Karpas-422 (cell line): Measurements from ENCODE around the gene SOCS3. TPM values are rescaled to one million over a fixed set of nuclear protein-coding genes. Genes with fewer than 3 reads are reported as not detected.
A peak's percentile ranks its signal among the peaks of the same experiment; 100 is the strongest.

Source experiments
- DNase-seq: peaks from one replicate; pipeline ENCODE4 v3.0.0-alpha.2; 2015
- H2AFZ ChIP-seq: fragments of 200-600 bp; sonication (generic); 2 replicates; pipeline ENCODE4 v1.6.1; 2014; ENCODE audit warnings: antibody characterized with exemption, low read length, mixed read lengths
- H3K27ac ChIP-seq: fragments of 200-600 bp; sonication (generic); 2 replicates; pipeline ENCODE4 v1.5.1; 2014; ENCODE audit warnings: mild to moderate bottlenecking, low read length, moderate library complexity
- H3K27me3 ChIP-seq: fragments of 200-600 bp; sonication (generic); 2 replicates; pipeline ENCODE4 v1.6.1; 2014; ENCODE audit warnings: low read length, mixed read lengths
- H3K36me3 ChIP-seq: fragments of 200-600 bp; sonication (generic); 2 replicates; pipeline ENCODE4 v1.6.1; 2014; ENCODE audit warnings: low read length, mixed read lengths; ENCODE audit not compliant: insufficient read depth
- H3K4me1 ChIP-seq: fragments of 200-600 bp; sonication (generic); 2 replicates; pipeline ENCODE4 v1.6.1; 2014; ENCODE audit warnings: mild to moderate bottlenecking, low read length, mixed read lengths
- H3K4me2 ChIP-seq: fragments of 200-600 bp; sonication (generic); 2 replicates; pipeline ENCODE4 v1.6.1; 2014; ENCODE audit warnings: low read length, low read depth, mild to moderate bottlenecking; ENCODE audit not compliant: poor library complexity, severe bottlenecking
- H3K4me3 ChIP-seq: fragments of 200-600 bp; sonication (generic); 2 replicates; pipeline ENCODE4 v1.5.1; 2014; ENCODE audit warnings: mild to moderate bottlenecking, antibody characterized with exemption, low read length, mixed read lengths
- H3K79me2 ChIP-seq: fragments of 200-600 bp; sonication (generic); 2 replicates; pipeline ENCODE4 v1.6.1; 2014; ENCODE audit warnings: mild to moderate bottlenecking, low read length, mixed read lengths
- H3K9ac ChIP-seq: fragments of 200-600 bp; sonication (generic); 2 replicates; pipeline ENCODE4 v1.6.0; 2014; ENCODE audit warnings: low read length
- H3K9me2 ChIP-seq: fragments of 200-600 bp; sonication (generic), shearing (Covaris generic); replicated peaks from 2 replicates; pipeline ENCODE4 v1.6.0; 2014; ENCODE audit warnings: mild to moderate bottlenecking, low read length, moderate library complexity; ENCODE audit not compliant: insufficient read depth
- H3K9me3 ChIP-seq: fragments of 300-700, 200-600 bp; sonication (generic); 2 replicates; pipeline ENCODE4 v1.6.1; 2014; ENCODE audit warnings: low read length, mixed read lengths
- H4K20me1 ChIP-seq: fragments of 200-600 bp; sonication (generic); 2 replicates; pipeline ENCODE4 v1.6.1; 2014; ENCODE audit warnings: mild to moderate bottlenecking, antibody characterized with exemption, low read length, low read depth; ENCODE audit not compliant: insufficient read depth
- total RNA-seq: library from RNA; depleted of rRNA; stranded (reverse); fragments of >200 nt; shearing (Covaris generic); gene quantifications from 2 replicates; pipeline ENCODE4 v1.2.3, GENCODE V29; 2014; ENCODE audit warnings: low replicate concordance

The SOCS3 gene
- total RNA-seq, 1 experiment from 2014 or later = not detected

DNA sequence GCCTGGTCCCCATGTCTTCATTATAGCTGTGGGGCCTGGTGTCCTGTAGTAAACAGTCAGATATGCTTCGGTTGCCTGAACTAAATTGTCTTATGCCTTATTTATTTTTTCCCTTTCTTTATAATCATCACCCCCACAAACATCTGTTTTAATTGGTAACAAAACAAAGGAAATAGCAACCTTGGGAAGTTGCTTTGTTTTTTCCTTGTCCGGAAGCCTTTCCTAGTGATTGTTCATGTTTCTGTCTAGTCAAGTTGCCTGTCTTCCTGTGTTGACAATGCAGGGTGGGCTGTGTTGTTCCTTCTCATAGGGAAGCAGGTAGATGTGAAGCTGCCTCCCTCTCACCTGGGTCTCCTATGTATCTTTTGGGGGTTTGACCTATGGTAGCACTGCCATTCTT, 35.3 kb upstream of the SOCS3 start:
- Histone ChIP-seq H3K4me1 (no peaks in the 10 kb centered on the region), H3K79me2 (peaks cover 34% of the 10 kb centered on the region), H3K27ac (no peak overlapping the region), H3K27me3 (no peaks in the 10 kb centered on the region), H3K9me2 (no peaks in the 10 kb centered on the region), H3K4me2 (no peak overlapping the region), H3K9ac (no peak overlapping the region), H3K4me3 (no peak overlapping the region), H2AFZ (no peak overlapping the region), H3K9me3 (no peaks in the 10 kb centered on the region), H4K20me1 (peaks cover 8% of the 10 kb centered on the region; the same call in 1 of the 2 replicates), H3K36me3 (peaks cover 4% of the 10 kb centered on the region; the same call in 1 of the 2 replicates)
- DNase-seq = no peak

DNA sequence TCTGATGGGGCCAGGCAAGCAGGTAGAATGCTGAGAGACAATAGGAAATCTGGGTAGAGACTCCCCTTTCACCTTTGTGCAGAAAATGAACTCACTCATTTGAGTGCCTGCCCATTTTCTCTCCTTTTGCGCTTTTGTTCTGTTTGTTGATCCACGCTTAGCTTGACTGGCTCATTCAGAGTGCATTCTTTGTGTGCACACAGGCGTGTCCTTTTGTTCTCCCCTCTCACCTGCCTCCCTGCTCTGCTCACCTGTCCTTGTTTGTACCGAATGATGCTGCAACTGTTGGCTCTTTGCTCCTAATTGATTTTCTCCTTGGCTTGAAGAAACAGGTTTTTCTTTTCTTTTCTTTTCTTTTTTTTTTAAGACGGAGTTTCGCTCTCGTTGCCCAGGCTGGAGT, 34.3 kb upstream of the SOCS3 start:
- H3K9ac ChIP-seq = no peak overlapping the region
- H2AFZ ChIP-seq = no peak overlapping the region
- H3K27ac ChIP-seq = no peak overlapping the region
- no peak for DNase-seq
- H3K4me1 ChIP-seq = no peaks in the 10 kb centered on the region
- peaks cover 38% of the 10 kb centered on the region for H3K79me2 ChIP-seq
- H3K27me3 ChIP-seq = no peaks in the 10 kb centered on the region
- H3K4me2 ChIP-seq = no peak overlapping the region
- H3K36me3 ChIP-seq = no peaks in the 10 kb centered on the region
- peaks cover 9% of the 10 kb centered on the region; the same call in 1 of the 2 replicates for H4K20me1 ChIP-seq
- no peaks in the 10 kb centered on the region for H3K9me3 ChIP-seq
- no peak overlapping the region for H3K4me3 ChIP-seq
- no peaks in the 10 kb centered on the region for H3K9me2 ChIP-seq

DNA sequence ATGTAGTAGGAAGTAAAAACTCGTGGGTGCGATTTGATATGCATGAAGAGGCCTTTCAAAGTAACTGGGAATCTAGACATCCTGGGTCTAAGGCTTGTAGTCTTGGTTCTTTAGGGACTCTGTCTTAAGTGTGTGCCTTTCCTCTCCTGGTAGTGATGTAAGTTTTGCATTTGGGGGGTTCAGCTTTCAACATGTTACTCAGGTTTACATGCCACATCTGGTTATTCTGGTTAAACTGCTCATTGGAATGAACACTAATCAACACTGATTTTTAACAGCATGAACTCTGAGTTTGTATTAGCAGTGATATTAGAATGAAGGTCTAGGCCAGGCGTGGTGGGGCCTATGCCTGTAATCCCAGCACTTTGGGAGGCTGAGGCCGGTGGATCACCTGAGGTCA, 33.7 kb upstream of the SOCS3 start:
- Histone ChIP-seq H3K9me2 (no peaks in the 10 kb centered on the region), H3K9ac (no peak overlapping the region), H3K79me2 (peaks cover 44% of the 10 kb centered on the region), H3K36me3 (no peaks in the 10 kb centered on the region), H3K4me3 (no peak overlapping the region), H3K27ac (no peak overlapping the region), H3K9me3 (no peaks in the 10 kb centered on the region), H4K20me1 (peaks cover 9% of the 10 kb centered on the region; the same call in 1 of the 2 replicates), H3K27me3 (no peaks in the 10 kb centered on the region), H3K4me1 (peaks cover 3% of the 10 kb centered on the region), H3K4me2 (no peak overlapping the region), H2AFZ (no peak overlapping the region)
- DNase-seq = no peak

DNA sequence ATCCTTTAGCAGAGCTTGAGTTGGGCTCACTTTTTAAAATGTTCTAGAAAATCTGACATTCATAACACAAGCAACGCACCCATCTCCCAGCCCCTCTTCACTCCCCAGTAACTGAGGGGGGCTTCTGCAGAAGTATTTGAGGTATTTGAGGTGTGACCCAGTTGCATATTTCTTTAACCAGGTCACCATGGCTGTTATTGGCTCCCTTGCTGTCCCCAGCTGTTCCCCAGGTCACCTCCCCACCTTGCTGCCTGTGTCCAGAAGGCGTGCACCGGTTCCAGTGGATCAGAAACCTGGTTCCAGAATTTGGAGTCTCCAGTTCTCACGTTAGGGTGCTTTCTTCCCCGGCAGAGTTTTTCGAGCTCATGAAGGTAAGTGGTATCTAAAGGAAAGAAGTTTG, 32.4 kb upstream of the SOCS3 start:
- Histone ChIP-seq H3K36me3 (no peaks in the 10 kb centered on the region), H2AFZ (no peak overlapping the region), H3K9me3 (no peaks in the 10 kb centered on the region), H3K79me2 (peaks cover 55% of the 10 kb centered on the region), H3K9me2 (no peaks in the 10 kb centered on the region), H3K9ac (no peak overlapping the region), H3K4me2 (no peak overlapping the region), H3K27ac (no peak overlapping the region), H3K4me1 (peaks cover 14% of the 10 kb centered on the region), H3K27me3 (no peaks in the 10 kb centered on the region), H4K20me1 (peaks cover 15% of the 10 kb centered on the region), H3K4me3 (no peak overlapping the region)
- DNase-seq = no peak

DNA sequence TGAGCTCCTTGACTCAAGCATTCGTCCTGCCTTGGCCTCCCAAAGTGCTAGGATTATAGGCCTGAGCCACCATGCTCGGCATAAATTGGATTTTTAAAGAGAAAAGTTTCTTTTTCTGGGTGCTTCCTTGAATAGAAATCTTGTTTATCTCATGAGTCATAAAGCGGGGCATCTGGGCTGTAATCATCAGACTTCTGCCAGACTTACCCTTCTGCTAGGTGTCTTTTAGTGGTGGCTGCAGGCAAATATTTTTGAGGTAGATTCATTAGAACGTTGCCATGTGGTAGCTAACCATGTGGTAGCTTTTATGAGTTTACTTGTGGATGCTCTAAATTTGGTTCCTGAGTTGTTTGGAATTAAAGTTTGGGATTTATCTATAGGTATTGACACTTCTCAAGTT, 32.0 kb upstream of the SOCS3 start:
- H3K27ac ChIP-seq = no peak overlapping the region
- H3K4me1 ChIP-seq = peaks cover 15% of the 10 kb centered on the region
- peaks cover 14% of the 10 kb centered on the region for H4K20me1 ChIP-seq
- H3K9me3 ChIP-seq = no peaks in the 10 kb centered on the region
- no peak overlapping the region for H3K9ac ChIP-seq
- no peak for DNase-seq
- no peak overlapping the region for H2AFZ ChIP-seq
- no peaks in the 10 kb centered on the region for H3K27me3 ChIP-seq
- H3K9me2 ChIP-seq = no peaks in the 10 kb centered on the region
- peaks cover 59% of the 10 kb centered on the region for H3K79me2 ChIP-seq
- no peak overlapping the region for H3K4me3 ChIP-seq
- H3K36me3 ChIP-seq = no peaks in the 10 kb centered on the region
- H3K4me2 ChIP-seq = no peak overlapping the region

DNA sequence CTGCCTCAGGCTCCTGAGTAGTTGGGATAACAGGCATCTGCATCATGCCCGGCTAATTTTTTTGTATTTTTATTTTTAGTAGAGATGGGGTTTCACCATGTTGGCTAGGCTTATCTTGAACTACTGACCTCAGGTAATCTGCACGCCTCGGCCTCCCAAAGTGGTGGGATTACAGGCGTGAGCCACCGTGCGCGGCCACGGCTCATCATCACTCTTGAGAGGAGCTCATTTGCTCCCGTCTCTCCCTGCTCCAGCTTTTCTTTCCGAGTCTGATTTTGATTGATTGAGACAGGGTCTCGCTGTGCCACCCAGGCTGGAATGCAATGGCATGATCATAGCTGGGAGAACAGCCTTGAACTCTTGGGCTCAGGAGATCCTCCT, 31.2 kb upstream of the SOCS3 start:
- H3K4me2 ChIP-seq = no peak overlapping the region
- no peaks in the 10 kb centered on the region for H3K9me2 ChIP-seq
- peaks cover 18% of the 10 kb centered on the region for H4K20me1 ChIP-seq
- peaks cover 65% of the 10 kb centered on the region for H3K79me2 ChIP-seq
- no peaks in the 10 kb centered on the region for H3K27me3 ChIP-seq
- H3K9ac ChIP-seq = no peak overlapping the region
- H2AFZ ChIP-seq = no peak overlapping the region
- H3K9me3 ChIP-seq = no peaks in the 10 kb centered on the region
- peaks cover 23% of the 10 kb centered on the region for H3K4me1 ChIP-seq
- no peaks in the 10 kb centered on the region for H3K36me3 ChIP-seq
- no peak overlapping the region for H3K4me3 ChIP-seq
- DNase-seq = no peak
- no peak overlapping the region for H3K27ac ChIP-seq

DNA sequence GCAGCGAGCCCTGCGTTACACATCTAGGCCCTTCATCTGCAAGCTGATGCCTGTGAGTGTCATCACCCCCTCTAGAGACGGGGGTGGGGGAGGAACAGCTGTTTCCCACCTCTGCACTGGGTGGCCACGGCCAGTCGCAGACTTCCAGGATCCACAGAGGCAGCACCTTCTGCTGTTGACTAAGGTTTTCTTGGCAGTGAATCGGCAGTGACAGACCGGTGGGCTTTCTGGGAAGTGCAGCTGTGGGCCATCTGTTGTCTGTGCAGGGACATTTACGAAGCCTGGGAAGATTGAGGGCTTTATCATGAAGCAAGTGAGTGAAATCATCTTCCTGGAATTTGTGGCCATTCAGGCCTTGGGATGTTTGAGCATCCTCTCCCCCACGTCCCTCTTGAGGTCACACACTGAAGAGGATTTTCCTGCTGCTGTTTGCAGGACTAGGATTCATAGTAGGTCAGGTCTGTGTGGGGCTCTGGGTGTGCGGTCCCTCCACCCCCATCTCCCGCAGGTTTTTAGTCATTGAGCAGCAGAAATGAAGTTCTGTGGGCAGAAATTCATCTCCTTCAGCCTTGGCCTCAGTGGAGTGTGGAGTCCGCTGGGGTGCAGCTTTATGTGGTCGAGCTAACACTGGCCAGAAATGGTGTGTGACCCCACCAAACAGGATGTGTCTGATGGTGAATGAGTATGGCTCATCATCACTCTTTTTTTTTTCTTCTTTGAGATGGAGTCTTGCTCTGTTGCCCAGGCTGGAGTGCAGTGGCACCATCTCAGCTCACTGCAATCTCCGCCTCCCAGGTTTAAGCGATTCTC, 30.6 kb upstream of the SOCS3 start:
- no peaks in the 10 kb centered on the region for H3K27me3 ChIP-seq
- H4K20me1 ChIP-seq = peaks cover 24% of the 10 kb centered on the region
- no peaks in the 10 kb centered on the region for H3K9me3 ChIP-seq
- no peak overlapping the region for H3K4me2 ChIP-seq
- H2AFZ ChIP-seq = no peak overlapping the region
- no peak overlapping the region for H3K9ac ChIP-seq
- peaks cover 29% of the 10 kb centered on the region for H3K4me1 ChIP-seq
- H3K27ac ChIP-seq = no peak overlapping the region
- H3K4me3 ChIP-seq = no peak overlapping the region
- H3K36me3 ChIP-seq = no peaks in the 10 kb centered on the region
- H3K79me2 ChIP-seq = peaks cover 71% of the 10 kb centered on the region
- no peak for DNase-seq
- H3K9me2 ChIP-seq = no peaks in the 10 kb centered on the region

DNA sequence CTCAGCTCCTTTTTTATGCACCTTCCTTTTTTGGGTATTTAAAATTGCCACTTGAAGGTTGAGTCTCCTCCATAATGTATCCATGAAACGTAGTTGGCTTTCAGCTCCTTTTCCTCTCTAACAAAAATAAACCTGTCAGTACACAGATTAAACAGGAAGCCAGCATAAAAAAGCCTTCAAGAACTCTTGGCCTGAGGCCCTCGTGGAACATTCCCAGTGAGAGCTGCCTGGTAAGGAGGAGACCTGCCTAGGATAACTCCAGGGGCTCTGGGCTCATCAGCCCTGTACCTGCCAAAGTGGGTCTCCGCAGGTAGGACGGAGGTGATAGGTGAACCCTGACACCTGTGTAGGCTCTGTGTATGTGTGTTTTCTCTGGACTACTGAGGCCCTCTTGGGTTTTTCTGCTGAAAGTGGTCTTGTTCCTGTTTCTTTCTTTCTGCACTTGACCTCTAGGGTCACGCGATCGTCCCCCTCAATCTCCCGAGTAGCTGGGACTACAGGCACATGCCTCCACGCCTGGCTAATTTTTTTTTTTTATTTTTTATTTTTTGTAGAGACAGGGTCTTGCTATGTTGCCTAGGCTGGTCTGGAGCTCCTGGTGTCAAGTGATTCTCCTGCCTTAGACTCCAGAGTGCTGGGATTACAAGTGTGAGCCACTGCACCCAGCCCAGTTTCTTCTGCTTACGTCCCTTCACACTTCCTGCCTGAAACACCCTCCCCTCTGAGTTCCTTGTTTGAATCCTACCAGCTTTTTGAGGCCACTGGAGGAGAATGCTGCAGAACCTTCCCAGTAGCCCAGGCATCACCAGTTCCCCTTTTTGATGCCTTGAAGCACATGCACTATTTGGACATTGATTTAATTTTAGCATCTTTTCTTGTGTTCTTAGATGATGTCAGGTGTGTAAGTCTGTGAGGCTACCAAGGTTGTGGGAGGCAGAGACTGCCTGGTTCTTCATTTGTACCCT, 28.4 kb upstream of the SOCS3 start:
- no peak overlapping the region for H2AFZ ChIP-seq
- no peaks in the 10 kb centered on the region for H3K36me3 ChIP-seq
- H3K79me2 ChIP-seq = peaks cover 89% of the 10 kb centered on the region
- peaks cover 51% of the 10 kb centered on the region for H3K4me1 ChIP-seq
- no peaks in the 10 kb centered on the region for H3K9me3 ChIP-seq
- no peaks in the 10 kb centered on the region for H3K27me3 ChIP-seq
- DNase-seq = peak; percentile 55
- peak overlapping the region; percentile 51 for H3K4me2 ChIP-seq
- no peak overlapping the region for H3K4me3 ChIP-seq
- H3K9me2 ChIP-seq = no peaks in the 10 kb centered on the region
- peak overlapping the region; percentile 62 for H3K27ac ChIP-seq
- H4K20me1 ChIP-seq = peaks cover 28% of the 10 kb centered on the region
- peak overlapping the region; percentile 31; the same call in 1 of the 2 replicates for H3K9ac ChIP-seq
